HepG2 (cell line): ENCODE results near the gene SYT1. TPM values are rescaled to one million over a fixed set of nuclear protein-coding genes. Genes with fewer than 3 reads are reported as not detected.

ENCODE experiments used
- ATAC-seq: fragments of 200-7000 bp; cut with Tn5 transposase; 3 replicates; pipeline ENCODE4 v1.9.1; 2020; ENCODE audit warnings: mild to moderate bottlenecking, moderate library complexity
- BruUV-seq: library from RNA; stranded (reverse); fragments of 400-500 nt; replicated peaks from 2 replicates; lab custom pipeline; 2021; lab: Mats Ljungman, UMichigan
- CTCF ChIA-PET: fragments of 300-600 bp; formaldehyde crosslinking; extraction: SDS; loops from one replicate; lab custom pipeline; 2021; ENCODE audit warnings: low total read pairs, inconsistent platforms, low intra/inter-chr PET ratio; lab: Yijun Ruan, JAX
- POLR2A ChIA-PET: fragments of 350-600 bp; sonication (Branson Sonifier 250); formaldehyde crosslinking; loops from one replicate; lab custom pipeline; 2020; ENCODE audit warnings: antibody characterized with exemption, inconsistent platforms; lab: Yijun Ruan, JAX
- DNase-seq: peaks from one replicate; pipeline ENCODE4 v3.0.0-alpha.2; 2015; ENCODE audit warnings: low spot score
- FAIRE-seq: peaks from 3 replicates; lab custom pipeline; 2011; peaks lifted over from hg19 to GRCh38; lab: Jason Lieb, UNC
- H2AFZ ChIP-seq: one replicate; pipeline ENCODE4 v1.6.1; 2011; ENCODE audit warnings: low read length, inconsistent platforms
- H3K27ac ChIP-seq: fragments of 300-600 bp; 3 replicates; pipeline ENCODE4 v1.8.0; 2011; ENCODE audit warnings: mixed run types, mild to moderate bottlenecking, mixed read lengths, low read length, inconsistent platforms; ENCODE audit not compliant: insufficient read depth; ENCODE audit errors: extremely low read length
- H3K27me3 ChIP-seq, 2 experiments: fragments of 200-600 bp in 1 of 2; 2 replicates in 1 of 2; 3 replicates in 1 of 2; pipeline versions ENCODE4 v1.6.0 to v1.8.0; 2011; ENCODE audit warnings: low read length in 2 of 2, mild to moderate bottlenecking in 2 of 2, moderate library complexity in 2 of 2, inconsistent platforms in 1 of 2; ENCODE audit not compliant: insufficient read depth in 2 of 2, control insufficient read depth in 1 of 2
- H3K36me3 ChIP-seq, 2 experiments: fragments of 200-600 bp in 1 of 2; replicated peaks in 1 of 2; 2 replicates in 1 of 2; 3 replicates in 1 of 2; pipeline versions ENCODE4 v1.5.1 to v1.8.0; 2011; ENCODE audit warnings: low read length in 2 of 2, inconsistent platforms in 1 of 2; ENCODE audit not compliant: insufficient read depth in 2 of 2, control insufficient read depth in 1 of 2
- H3K4me1 ChIP-seq: 2 replicates; pipeline ENCODE4 v1.5.1; 2012; ENCODE audit warnings: low read length, inconsistent platforms; ENCODE audit not compliant: insufficient read depth
- H3K4me2 ChIP-seq: 2 replicates; pipeline ENCODE4 v1.6.0; 2011; ENCODE audit warnings: low read depth, low read length, inconsistent platforms
- H3K4me3 ChIP-seq, 3 experiments: fragments of 200-600 bp in 1 of 3; sonication (generic), shearing (Covaris generic) in 1 of 3; replicated peaks in 1 of 3; 2 replicates each; pipeline ENCODE4 v1.5.1; 2011 to 2016; ENCODE audit warnings: low read length in 3 of 3, inconsistent platforms in 2 of 3, low read depth in 2 of 3, mild to moderate bottlenecking in 2 of 3, control low read depth in 1 of 3, mixed read lengths in 1 of 3; ENCODE audit not compliant: insufficient read depth in 1 of 3
- H3K79me2 ChIP-seq: one replicate; pipeline ENCODE4 v1.6.1; 2011; ENCODE audit warnings: low read length, inconsistent platforms; ENCODE audit not compliant: insufficient read depth
- H3K9ac ChIP-seq: 2 replicates; pipeline ENCODE4 v1.6.0; 2011; ENCODE audit warnings: mild to moderate bottlenecking, low read depth, low read length, inconsistent platforms; ENCODE audit not compliant: insufficient read depth
- H3K9me3 ChIP-seq: 2 replicates; pipeline ENCODE4 v1.5.1; 2012; ENCODE audit warnings: mild to moderate bottlenecking, low read length
- H4K20me1 ChIP-seq: 2 replicates; pipeline ENCODE4 v1.6.0; 2011; ENCODE audit warnings: inconsistent platforms, mild to moderate bottlenecking, low read length, moderate library complexity; ENCODE audit not compliant: insufficient read depth
- AGO1 ChIP-seq: fragments of 200-400 bp; formaldehyde crosslinking; IDR thresholded peaks from 2 replicates; pipeline ENCODE4 v1.6.1; 2017; ENCODE audit warnings: mild to moderate bottlenecking, low read depth, low read length, moderate library complexity; ENCODE audit not compliant: poor library complexity, severe bottlenecking
- E2F1 ChIP-seq: sonication (generic); formaldehyde crosslinking; IDR thresholded peaks from 2 replicates; pipeline ENCODE4 v1.5.0; 2020; ENCODE audit warnings: missing genetic modification reagents
- FIP1L1 ChIP-seq: fragments of 200-400 bp; formaldehyde crosslinking; IDR thresholded peaks from 2 replicates; pipeline ENCODE4 v1.6.1; 2018; ENCODE audit warnings: low read depth, mild to moderate bottlenecking, low read length, moderate library complexity, borderline replicate concordance; ENCODE audit not compliant: insufficient read depth
- FOXA3 ChIP-seq: IDR thresholded peaks from 2 replicates; pipeline ENCODE4 v1.6.1; 2016; ENCODE audit warnings: missing genetic modification reagents, missing compliant biosample characterization
- GMEB1 ChIP-seq: sonication (generic); formaldehyde crosslinking; IDR thresholded peaks from 2 replicates; pipeline ENCODE4 v1.5.1; 2020; ENCODE audit warnings: missing genetic modification reagents, mild to moderate bottlenecking, borderline replicate concordance
- MXI1 ChIP-seq: IDR thresholded peaks from 3 replicates; pipeline ENCODE4 v1.6.1; 2012; ENCODE audit warnings: low read depth, low read length, inconsistent platforms, borderline replicate concordance
- SALL2 ChIP-seq: sonication (generic); formaldehyde crosslinking; IDR thresholded peaks from 2 replicates; pipeline ENCODE4 v1.8.1; 2023; ENCODE audit warnings: mild to moderate bottlenecking, missing genetic modification reagents, inconsistent platforms
- SNAPC4 ChIP-seq: sonication (generic); formaldehyde crosslinking; IDR thresholded peaks from 2 replicates; pipeline ENCODE4 v1.4.0; 2020; ENCODE audit warnings: mild to moderate bottlenecking, missing genetic modification reagents
- STAG1 ChIP-seq: sonication (generic); formaldehyde crosslinking; IDR thresholded peaks from 2 replicates; pipeline ENCODE4 v1.4.0; 2020; ENCODE audit warnings: missing genetic modification reagents
- ZBTB1 ChIP-seq: sonication (generic); formaldehyde crosslinking; IDR thresholded peaks from 2 replicates; pipeline ENCODE4 v1.4.0; 2020; ENCODE audit warnings: missing genetic modification reagents, borderline replicate concordance
- ZNF12 ChIP-seq: sonication (generic); formaldehyde crosslinking; IDR thresholded peaks from 2 replicates; pipeline ENCODE4 v1.5.0; 2020; ENCODE audit warnings: missing genetic modification reagents
- ZNF776 ChIP-seq: sonication (generic); formaldehyde crosslinking; IDR thresholded peaks from 2 replicates; pipeline ENCODE4 v1.4.0; 2020; ENCODE audit warnings: mild to moderate bottlenecking, missing genetic modification reagents
- ZNF782 ChIP-seq: sonication (generic); formaldehyde crosslinking; IDR thresholded peaks from 2 replicates; pipeline ENCODE4 v1.4.0; 2020; ENCODE audit warnings: missing genetic modification reagents, mild to moderate bottlenecking, borderline replicate concordance
- WGBS: methylation state at CpG from one replicate; pipeline ENCODE4 v1.1.6; 2017; ENCODE audit warnings: low lambda C conversion rate; 5-methylcytosine and 5-hydroxymethylcytosine counted together
- in situ Hi-C: cut with HindIII; loops from 2 replicates; pipeline ENCODE4 v1.10.0; 2017; ENCODE audit warnings: low pct_unique_long_range_greater_than_20kb; ENCODE audit not compliant: extremely low pct_ligation_motif_present
- intact Hi-C: fragments of 100-400 bp; cut with micrococcal nuclease; formaldehyde crosslinking; loops from one replicate; pipeline ENCODE4 v1.10.0; 2022; ENCODE audit not compliant: unreplicated experiment
- polyA plus RNA-seq, 8 experiments: library from polyadenylated mRNA; depleted of rRNA in 3 of 8; stranded (reverse) in 7 of 8; unstranded in 1 of 8; fragments of >200 nt; fragmentation: Illumina TruSeq in 4 of 8; extraction: Trizol in 4 of 8; gene quantifications; 2 replicates each; pipeline versions ENCODE4 v1.2.1 to v1.2.3, GENCODE V29; 2011 to 2016; ENCODE audit warnings: low read depth in 4 of 8, missing spikeins in 1 of 8, mixed read lengths in 1 of 8; ENCODE audit not compliant: insufficient read depth in 1 of 8
- total RNA-seq, 5 experiments: library from RNA; depleted of rRNA; stranded (reverse); fragments of >200 nt; fragmentation: Illumina TruSeq; extraction: Trizol; gene quantifications; 2 replicates each; pipeline ENCODE4 v1.2.3, GENCODE V29; 2016; ENCODE audit warnings: low read depth in 1 of 5
- TF ChIP-seq, protein P1 (sequence below): sonication (generic); formaldehyde crosslinking; IDR thresholded peaks from 2 replicates; pipeline ENCODE4 v1.4.0; 2020; ENCODE audit warnings: missing genetic modification reagents

Gene SYT1
- total and polyA plus RNA-seq, 2 of the 13 experiments (the other 11 are each of a cell fraction or from before 2014, with no cell fraction given): not detected

DNA sequence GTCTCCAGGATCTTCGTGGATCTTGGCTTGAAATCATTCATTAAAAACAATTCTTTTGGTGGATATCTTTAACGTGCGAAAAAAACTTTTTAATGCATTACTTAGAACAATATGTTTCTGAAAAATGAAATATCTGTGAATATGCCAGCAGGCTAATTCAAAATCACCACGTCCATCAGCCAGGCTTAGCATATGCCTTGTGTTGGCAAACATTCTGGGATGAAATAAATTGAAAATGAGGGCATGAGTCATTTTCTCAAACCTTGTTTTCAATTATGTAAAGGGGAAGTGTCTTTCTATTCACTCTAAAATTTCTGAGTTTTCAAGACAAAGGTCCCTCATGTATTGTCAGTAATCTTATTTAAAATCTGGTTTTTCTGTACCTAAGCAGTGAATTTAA, 432.3 kb downstream of the SYT1 start:
- Histone ChIP-seq H3K9me3 (no peaks in the 10 kb centered on the region), H3K4me1 (peaks cover 21% of the 10 kb centered on the region), H3K79me2 (no peaks in the 10 kb centered on the region), H3K4me3 (no peak overlapping the region), H3K9ac (no peak overlapping the region), H4K20me1 (no peaks in the 10 kb centered on the region), H3K4me2 (no peak overlapping the region), H3K27ac (no peak overlapping the region), H3K27me3 (no peaks in the 10 kb centered on the region; a peak in 1 of 5 replicates), H3K36me3 (no peaks in the 10 kb centered on the region), H2AFZ (no peak overlapping the region)
- BruUV-seq: no TSS peak
- intact Hi-C loops: no loop called here
- in situ Hi-C loops: no loop called here
- FAIRE-seq (no peak), ATAC-seq (no peak), DNase-seq (no peak)
- ChIA-PET POLR2A (no interaction called here), CTCF (no interaction called here)
- under 1% methylated on average over 4 of the region's 4 CpGs for WGBS
- TF ChIP-seq, protein P1, sequence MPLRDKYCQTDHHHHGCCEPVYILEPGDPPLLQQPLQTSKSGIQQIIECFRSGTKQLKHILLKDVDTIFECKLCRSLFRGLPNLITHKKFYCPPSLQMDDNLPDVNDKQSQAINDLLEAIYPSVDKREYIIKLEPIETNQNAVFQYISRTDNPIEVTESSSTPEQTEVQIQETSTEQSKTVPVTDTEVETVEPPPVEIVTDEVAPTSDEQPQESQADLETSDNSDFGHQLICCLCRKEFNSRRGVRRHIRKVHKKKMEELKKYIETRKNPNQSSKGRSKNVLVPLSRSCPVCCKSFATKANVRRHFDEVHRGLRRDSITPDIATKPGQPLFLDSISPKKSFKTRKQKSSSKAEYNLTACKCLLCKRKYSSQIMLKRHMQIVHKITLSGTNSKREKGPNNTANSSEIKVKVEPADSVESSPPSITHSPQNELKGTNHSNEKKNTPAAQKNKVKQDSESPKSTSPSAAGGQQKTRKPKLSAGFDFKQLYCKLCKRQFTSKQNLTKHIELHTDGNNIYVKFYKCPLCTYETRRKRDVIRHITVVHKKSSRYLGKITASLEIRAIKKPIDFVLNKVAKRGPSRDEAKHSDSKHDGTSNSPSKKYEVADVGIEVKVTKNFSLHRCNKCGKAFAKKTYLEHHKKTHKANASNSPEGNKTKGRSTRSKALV (CRISPR knock-in tag): no peak
- TF ChIP-seq GMEB1 (CRISPR knock-in tag) (no peak), ZNF776 (no peak), SALL2 (CRISPR knock-in tag) (no peak), FIP1L1 (no peak), STAG1 (CRISPR knock-in tag) (no peak), SNAPC4 (CRISPR knock-in tag) (no peak), ZBTB1 (no peak), FOXA3 (no peak), ZNF782 (no peak), AGO1 (no peak), ZNF12 (CRISPR knock-in tag) (no peak), E2F1 (CRISPR knock-in tag) (no peak), MXI1 (no peak)
